NT2/D1 (cell line): ENCODE results near the gene SCIN.

Experiments used
- SUZ12 ChIP-seq: IDR thresholded peaks from 2 replicates; pipeline ENCODE4 v1.6.1; 2011; ENCODE audit not compliant: insufficient read length, insufficient read depth; ENCODE audit errors: extremely low read depth
- YY1 ChIP-seq: IDR thresholded peaks from 2 replicates; pipeline ENCODE4 v1.6.1; 2011; ENCODE audit not compliant: insufficient read length, insufficient read depth
- ZNF274 ChIP-seq: IDR thresholded peaks from 2 replicates; pipeline ENCODE4 v1.6.1; 2011; ENCODE audit warnings: mild to moderate bottlenecking, low read depth, low read length

DNA sequence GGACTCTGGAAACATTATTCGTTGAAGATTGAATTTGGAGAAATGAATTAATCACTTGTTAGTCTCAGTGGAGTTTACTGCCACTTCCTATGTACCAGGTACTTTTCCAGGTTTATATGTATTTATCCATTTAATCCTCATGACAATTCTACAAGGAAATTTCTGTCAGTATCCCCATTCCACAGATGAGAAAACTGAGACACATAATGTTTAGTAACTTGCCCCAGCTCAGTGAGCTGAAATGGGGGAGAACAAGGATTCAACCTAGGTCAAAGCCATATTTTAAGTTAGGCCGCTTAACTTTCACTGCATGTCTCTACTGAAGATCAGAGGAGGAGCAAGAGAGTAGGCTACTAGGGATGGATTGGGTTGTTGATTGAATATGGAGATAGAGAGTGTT, 4.6 kb upstream of the SCIN start:
- TF ChIP-seq ZNF274 (no peak), SUZ12 (no peak), YY1 (no peak)
